Fibroblast of pulmonary artery (primary cell): ENCODE measurements around the gene OR4D2.
A peak's percentile ranks its signal among the peaks of the same experiment; 100 is the strongest.

Source experiments
- DNase-seq: peaks from one replicate; pipeline ENCODE4 v3.0.0-alpha.2; 2010; ENCODE audit warnings: low read depth
- H3K4me3 ChIP-seq: replicated peaks from 2 replicates; pipeline ENCODE4 v1.5.1; 2011; ENCODE audit warnings: low read depth, mild to moderate bottlenecking, control low read depth, low read length, moderate library complexity
- CTCF ChIP-seq: IDR thresholded peaks from 2 replicates; pipeline ENCODE4 v1.5.1; 2011; ENCODE audit warnings: mild to moderate bottlenecking, control low read depth, low read length, inconsistent platforms; ENCODE audit errors: missing control alignments

The OR4D2 gene

GRCh38 chr17:58184308-58184985, 17.7 kb downstream of the OR4D2 start:
- H3K4me3 ChIP-seq: no peak overlapping the region
- TF ChIP-seq CTCF: no peak
- peak; percentile 55 for DNase-seq

GRCh38 chr17:58184986-58185761, 18.4 kb downstream of the OR4D2 start:
- TF ChIP-seq CTCF: no peak
- no peak overlapping the region for H3K4me3 ChIP-seq
- DNase-seq: no peak

DNA sequence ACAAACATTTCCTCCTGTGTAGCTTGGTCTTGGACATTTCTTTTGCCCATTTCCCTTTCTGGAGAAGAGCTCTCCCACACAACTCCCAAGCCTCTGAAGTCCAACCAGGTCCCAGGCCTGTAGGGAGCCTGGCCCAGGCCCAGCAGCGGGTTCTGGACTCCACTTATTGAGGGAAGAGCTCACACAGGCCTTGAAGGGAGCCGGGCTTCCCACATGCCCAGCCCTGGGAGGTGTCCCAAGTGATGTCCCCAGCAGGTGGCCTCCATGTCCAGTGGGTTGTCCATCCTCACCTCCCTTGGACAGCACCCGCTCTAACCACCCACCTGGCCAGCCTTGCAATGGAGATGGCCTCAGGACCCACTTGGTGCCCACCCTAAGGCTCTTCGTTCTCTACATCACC, 19.8 kb downstream of the OR4D2 start:
- DNase-seq: no peak
- no peak overlapping the region for H3K4me3 ChIP-seq
- TF ChIP-seq CTCF: no peak

DNA sequence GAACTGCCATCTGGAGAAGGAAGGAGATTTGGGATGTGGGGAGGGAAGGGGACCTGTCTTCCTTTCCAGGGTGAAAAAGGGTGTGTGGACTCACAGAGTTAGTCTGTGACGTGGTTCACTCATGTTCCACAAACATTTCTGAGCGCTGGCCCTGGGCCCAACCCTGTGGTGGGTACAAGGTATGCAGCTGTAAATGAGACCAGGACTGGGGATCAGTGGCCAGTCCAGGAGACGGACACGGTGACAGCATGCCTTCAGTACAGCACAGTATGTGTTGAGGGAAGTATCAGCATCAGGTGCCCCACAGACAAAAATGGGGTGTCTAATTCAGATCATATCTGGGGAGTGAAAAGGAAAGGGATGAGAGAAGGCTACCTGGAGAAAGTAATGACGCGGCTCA, 20.3 kb downstream of the OR4D2 start:
- no peak for TF ChIP-seq CTCF
- DNase-seq: no peak
- H3K4me3 ChIP-seq: no peak overlapping the region

- DNase-seq: no peak
- TF ChIP-seq CTCF: no peak
- no peak overlapping the region for H3K4me3 ChIP-seq
Observed at GRCh38 chr17:58187675-58188074, 20.9 kb downstream of the OR4D2 start.

GRCh38 chr17:58189436-58190146, 22.8 kb downstream of the OR4D2 start:
- no peak overlapping the region for H3K4me3 ChIP-seq
- TF ChIP-seq CTCF: no peak
- DNase-seq: peak; percentile 82
